K562 (cell line): Measurements from ENCODE around the gene EML1. TPM values are rescaled to one million over a fixed set of nuclear protein-coding genes. Genes with fewer than 3 reads are reported as not detected.

Source experiments
- ATAC-seq: fragments of 200-7000 bp; cut with Tn5 transposase; 3 replicates; pipeline ENCODE4 v1.9.1; 2020; ENCODE audit warnings: moderate library complexity
- BruUV-seq: library from RNA; stranded (reverse); fragments of 400-500 nt; replicated peaks from 2 replicates; lab custom pipeline; 2021; lab: Mats Ljungman, UMichigan
- CTCF ChIA-PET: fragments of 300-600 bp; formaldehyde crosslinking; extraction: SDS; loops from one replicate; lab custom pipeline; 2021; ENCODE audit warnings: low intra/inter-chr PET ratio; lab: Yijun Ruan, JAX
- POLR2A ChIA-PET: fragments of 300-600, 350-650 bp; sonication (Branson Sonifier 250); formaldehyde crosslinking; extraction: SDS; loops from one replicate; lab custom pipeline; 2021; ENCODE audit warnings: antibody characterized with exemption, inconsistent platforms; lab: Yijun Ruan, JAX
- DNase-seq, 4 experiments: peaks; one replicate each; pipeline versions ENCODE4 v3.0.0 to v3.0.0-alpha.2; 2011 to 2018; ENCODE audit warnings: low spot score in 3 of 4, mixed read lengths in 3 of 4; ENCODE audit errors: extremely low read depth in 1 of 4
- FAIRE-seq: peaks from 2 replicates; lab custom pipeline; 2011; peaks lifted over from hg19 to GRCh38; lab: Jason Lieb, UNC
- H2AFZ ChIP-seq: 2 replicates; pipeline ENCODE4 v1.6.0; 2011; ENCODE audit warnings: low read depth, low read length, control low read depth, inconsistent platforms
- H3K27ac ChIP-seq: fragments of 200-600 bp; 3 replicates; pipeline ENCODE4 v1.8.0; 2011; ENCODE audit warnings: low read depth, mild to moderate bottlenecking, control low read depth, inconsistent platforms, low read length, moderate library complexity, mixed read lengths; ENCODE audit errors: extremely low read depth
- H3K27me3 ChIP-seq, 2 experiments: fragments of 300-600 bp in 1 of 2; 2 replicates in 1 of 2; 3 replicates in 1 of 2; pipeline versions ENCODE4 v1.6.0 to v1.8.0; 2011; ENCODE audit warnings: inconsistent platforms in 2 of 2, low read length in 2 of 2, mild to moderate bottlenecking in 1 of 2, mixed read lengths in 1 of 2, moderate library complexity in 1 of 2; ENCODE audit not compliant: control insufficient read depth in 2 of 2, insufficient read depth in 2 of 2
- H3K36me3 ChIP-seq: fragments of 300-600 bp; 3 replicates; pipeline ENCODE4 v1.8.0; 2011; ENCODE audit warnings: mild to moderate bottlenecking, low read length, inconsistent platforms; ENCODE audit not compliant: control insufficient read depth, insufficient read depth
- H3K4me1 ChIP-seq, 2 experiments: fragments of 200-600 bp in 1 of 2; replicated peaks in 1 of 2; 2 replicates in 1 of 2; 3 replicates in 1 of 2; pipeline versions ENCODE4 v1.5.1 to v1.8.0; 2011; ENCODE audit warnings: inconsistent platforms in 2 of 2, low read length in 2 of 2, mild to moderate bottlenecking in 1 of 2, mixed read lengths in 1 of 2, moderate library complexity in 1 of 2; ENCODE audit not compliant: control insufficient read depth in 2 of 2, insufficient read depth in 2 of 2
- H3K4me2 ChIP-seq: 2 replicates; pipeline ENCODE4 v1.6.1; 2011; ENCODE audit warnings: low read length, control low read depth, inconsistent platforms, mixed read lengths; ENCODE audit not compliant: insufficient read depth
- H3K4me3 ChIP-seq: fragments of 200-600 bp; sonication (generic), shearing (Covaris generic); 2 replicates; pipeline ENCODE4 v1.5.1; 2016; ENCODE audit warnings: control low read depth, inconsistent platforms
- H3K79me2 ChIP-seq: fragments of 200-600 bp; 3 replicates; pipeline ENCODE4 v1.8.0; 2011; ENCODE audit warnings: low read length, inconsistent platforms; ENCODE audit not compliant: control insufficient read depth, insufficient read depth
- H3K9ac ChIP-seq, 2 experiments: 2 replicates each; pipeline versions ENCODE4 v1.6.0 to v1.6.1; 2011; ENCODE audit warnings: low read depth in 2 of 2, low read length in 2 of 2, control low read depth in 1 of 2, inconsistent platforms in 1 of 2, mild to moderate bottlenecking in 1 of 2, mixed read lengths in 1 of 2; ENCODE audit not compliant: insufficient read depth in 1 of 2
- H3K9me1 ChIP-seq: one replicate; pipeline ENCODE4 v1.6.0; 2011; ENCODE audit warnings: inconsistent platforms, mild to moderate bottlenecking, low read length, moderate library complexity; ENCODE audit not compliant: control insufficient read depth, insufficient read depth
- H3K9me3 ChIP-seq: replicated peaks from 2 replicates; pipeline ENCODE4 v1.5.1; 2011; ENCODE audit warnings: low read depth, low read length, inconsistent platforms; ENCODE audit not compliant: control insufficient read depth, insufficient read depth
- H4K20me1 ChIP-seq: replicated peaks from 2 replicates; pipeline ENCODE4 v1.6.1; 2011; ENCODE audit warnings: low read length, inconsistent platforms, mixed read lengths; ENCODE audit not compliant: control insufficient read depth, insufficient read depth
- EP400 ChIP-seq: fragments of 450-650 bp; IDR thresholded peaks from 2 replicates; pipeline ENCODE4 v1.6.1; 2017; ENCODE audit warnings: antibody characterized with exemption, mild to moderate bottlenecking, moderate library complexity
- ETS2 ChIP-seq: IDR thresholded peaks from 2 replicates; pipeline ENCODE4 v1.6.1; 2016; ENCODE audit warnings: borderline replicate concordance, missing genetic modification characterization, mild to moderate bottlenecking, moderate library complexity, missing compliant biosample characterization; ENCODE audit not compliant: poor library complexity, severe bottlenecking
- FOXK1 ChIP-seq: sonication (generic); formaldehyde crosslinking; IDR thresholded peaks from 2 replicates; pipeline ENCODE4 v1.8.0; 2022; ENCODE audit warnings: missing genetic modification reagents, mild to moderate bottlenecking, borderline replicate concordance
- HDAC1 ChIP-seq, 2 experiments: fragments of 450-650 bp; IDR thresholded peaks; 2 replicates each; pipeline ENCODE4 v1.6.1; 2016 to 2017; ENCODE audit warnings: inconsistent platforms in 1 of 2, mild to moderate bottlenecking in 1 of 2, moderate library complexity in 1 of 2
- NR1H2 ChIP-seq: sonication (generic); formaldehyde crosslinking; IDR thresholded peaks from 2 replicates; pipeline ENCODE4 v1.4.0; 2020; ENCODE audit warnings: mild to moderate bottlenecking, missing genetic modification reagents
- NR3C1 ChIP-seq: sonication (generic); formaldehyde crosslinking; IDR thresholded peaks from 2 replicates; pipeline ENCODE4 v1.8.1; 2022; ENCODE audit warnings: missing genetic modification reagents
- RFX5 ChIP-seq: IDR thresholded peaks from 2 replicates; pipeline ENCODE4 v1.6.1; 2011; ENCODE audit warnings: low read depth, mild to moderate bottlenecking, improper control_type of control experiment, low read length
- STAG1 ChIP-seq: sonication (generic); formaldehyde crosslinking; IDR thresholded peaks from 2 replicates; pipeline ENCODE4 v1.5.0; 2020; ENCODE audit warnings: missing genetic modification reagents, borderline replicate concordance
- ZNF445 ChIP-seq: fragments of 250-450 bp; sonication (Bioruptor Pico); IDR thresholded peaks from 2 replicates; pipeline ENCODE4 v1.4.0; 2020; ENCODE audit warnings: low read depth, mild to moderate bottlenecking, moderate library complexity
- WGBS: fragments of 100-300 bp; shearing (Covaris generic); methylation state at CpG from one replicate; pipeline ENCODE4 v1.1.6; 2016; ENCODE audit warnings: low coverage, mixed read lengths; ENCODE audit not compliant: insufficient coverage; ENCODE audit errors: missing lambda C conversion rate; 5-methylcytosine and 5-hydroxymethylcytosine counted together
- in situ Hi-C: fragments of 300-500 bp; cut with MboI; formaldehyde crosslinking; loops from 4 replicates; pipeline ENCODE4 v1.15.0; 2018; ENCODE audit warnings: inconsistent platforms, mixed read lengths
- intact Hi-C: fragments of 100-400 bp; cut with micrococcal nuclease; formaldehyde crosslinking; loops from 2 replicates; pipeline ENCODE4 v1.14.2; 2022
- polyA plus RNA-seq, 8 experiments: library from polyadenylated mRNA; depleted of rRNA in 4 of 8; stranded (reverse) in 5 of 8; unstranded in 3 of 8; fragments of >200 nt; fragmentation: Nextera tagmentation in 2 of 8; fragmentation: Illumina TruSeq in 1 of 8; extraction: Ambion mirVana in 2 of 8; extraction: Trizol in 1 of 8; gene quantifications; 2 replicates each; pipeline versions ENCODE4 v1.2.1 to v1.2.3, GENCODE V29; 2011 to 2014; ENCODE audit warnings: inconsistent platforms in 1 of 8, missing spikeins in 1 of 8
- total RNA-seq, 7 experiments: library from RNA; depleted of rRNA in 6 of 7; stranded (reverse); fragments of >200 nt in 6 of 7; fragmentation: Illumina TruSeq in 2 of 7; extraction: Trizol in 2 of 7; gene quantifications; 2 replicates each; pipeline versions ENCODE4 v1.2.1 to v1.2.3, GENCODE V29; 2011 to 2021; ENCODE audit warnings: low replicate concordance in 1 of 7
- TF ChIP-seq, protein P1 (sequence below): fragments of 450-650 bp; IDR thresholded peaks from 2 replicates; pipeline ENCODE4 v1.6.1; 2017; ENCODE audit warnings: mild to moderate bottlenecking, moderate library complexity
- TF ChIP-seq, protein P2 (sequence below): IDR thresholded peaks from 2 replicates; pipeline ENCODE4 v1.6.1; 2012; ENCODE audit warnings: low read depth, low read length, improper control_type of control experiment, borderline replicate concordance
- TF ChIP-seq, protein P3 (sequence below), 3 experiments: fragments of 200-800 bp in 1 of 3; sonication (Bioruptor generic) in 1 of 3; sonication (generic) in 1 of 3; formaldehyde crosslinking in 1 of 3; IDR thresholded peaks; 2 replicates each; pipeline versions ENCODE4 v1.6.1 to v1.8.0; 2016 to 2022; ENCODE audit warnings: mild to moderate bottlenecking in 2 of 3, missing compliant biosample characterization in 2 of 3, missing genetic modification characterization in 2 of 3, missing genetic modification reagents in 1 of 3
- TF ChIP-seq, protein P4 (sequence below): fragments of 250-450 bp; sonication (Bioruptor Pico); IDR thresholded peaks from 2 replicates; pipeline ENCODE4 v1.4.0; 2020; ENCODE audit warnings: mild to moderate bottlenecking, moderate library complexity
- TF ChIP-seq, protein P5 (sequence below): fragments of 250-450 bp; sonication (Bioruptor Pico); IDR thresholded peaks from 2 replicates; pipeline ENCODE4 v1.8.0; 2022; ENCODE audit warnings: inconsistent platforms, mild to moderate bottlenecking, moderate library complexity, borderline replicate concordance

Gene EML1
- total and polyA plus RNA-seq, 9 of the 15 experiments (the other 6 are each of a cell fraction or from before 2014, with no cell fraction given), result 0.01 to 0.35 (median 0.07) TPM; not detected in 2

DNA sequence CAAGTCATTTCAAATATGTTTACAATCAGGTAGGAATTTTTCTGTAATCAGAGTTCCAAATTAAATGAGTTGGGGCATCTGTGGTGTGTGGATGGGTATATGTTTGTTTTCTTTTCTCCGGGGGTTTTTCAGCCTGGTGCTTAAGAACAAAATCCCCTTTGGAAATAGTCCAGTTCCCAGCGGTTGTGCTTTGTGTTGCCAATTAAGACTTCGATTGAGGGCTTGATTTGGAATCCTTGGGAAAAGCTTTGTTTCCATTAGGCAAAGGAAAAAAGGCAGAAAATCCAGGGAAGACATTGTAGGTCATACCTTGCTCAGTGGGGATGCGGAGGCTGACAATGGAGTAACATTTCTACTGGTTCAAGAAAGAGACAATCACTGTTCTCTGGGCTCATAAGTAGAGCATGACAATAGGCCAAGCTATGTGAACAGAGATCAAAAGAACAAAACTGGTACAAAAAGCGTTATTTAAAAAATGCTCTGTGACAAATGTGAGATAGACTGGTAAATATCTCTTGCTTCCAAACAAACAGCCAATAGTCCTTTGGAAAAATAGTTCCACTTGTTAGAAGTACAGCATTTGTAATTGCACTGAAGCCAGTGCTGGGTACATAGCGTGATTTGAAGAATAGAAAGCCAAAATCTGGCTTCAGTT lies 79.7 kb downstream of the EML1 start:
- ChIA-PET POLR2A (interaction anchor here (1.2 kb wide), 1 partner anchor 21 kb away, joined by 3 read pairs; no protein-coding TSS in a partner anchor), CTCF (no interaction called here)
- intact Hi-C loops (loop anchor here (10.0 kb wide), 1 partner anchor 78 kb away; the partner anchor contains the start of gene EML1), in situ Hi-C loops (no loop called here)
- Histone ChIP-seq H3K9ac (no peak overlapping the region), H3K4me1 (no peaks in the 10 kb centered on the region), H3K9me1 (no peaks in the 10 kb centered on the region), H4K20me1 (no peaks in the 10 kb centered on the region), H3K79me2 (no peaks in the 10 kb centered on the region), H3K36me3 (no peaks in the 10 kb centered on the region), H2AFZ (no peak overlapping the region), H3K4me2 (no peak overlapping the region), H3K4me3 (no peak overlapping the region), H3K27me3 (peaks cover 14 to 43% of the 10 kb centered on the region in 2 experiments; a peak in 3 of 5 replicates), H3K9me3 (no peaks in the 10 kb centered on the region), H3K27ac (no peak overlapping the region)
- DNase-seq, result no peak
- BruUV-seq, result no TSS peak
- TF ChIP-seq, protein P1, sequence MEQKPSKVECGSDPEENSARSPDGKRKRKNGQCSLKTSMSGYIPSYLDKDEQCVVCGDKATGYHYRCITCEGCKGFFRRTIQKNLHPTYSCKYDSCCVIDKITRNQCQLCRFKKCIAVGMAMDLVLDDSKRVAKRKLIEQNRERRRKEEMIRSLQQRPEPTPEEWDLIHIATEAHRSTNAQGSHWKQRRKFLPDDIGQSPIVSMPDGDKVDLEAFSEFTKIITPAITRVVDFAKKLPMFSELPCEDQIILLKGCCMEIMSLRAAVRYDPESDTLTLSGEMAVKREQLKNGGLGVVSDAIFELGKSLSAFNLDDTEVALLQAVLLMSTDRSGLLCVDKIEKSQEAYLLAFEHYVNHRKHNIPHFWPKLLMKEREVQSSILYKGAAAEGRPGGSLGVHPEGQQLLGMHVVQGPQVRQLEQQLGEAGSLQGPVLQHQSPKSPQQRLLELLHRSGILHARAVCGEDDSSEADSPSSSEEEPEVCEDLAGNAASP, result no peak
- TF ChIP-seq EP400 (no peak), ZNF445 (CRISPR knock-in tag) (no peak), FOXK1 (no peak), ETS2 (tag) (no peak), NR1H2 (no peak), HDAC1 (IDR thresholded peaks at IDR 0.05) (no peak), STAG1 (CRISPR knock-in tag) (no peak), RFX5 (no peak), NR3C1 (CRISPR knock-in tag) (no peak)
- TF ChIP-seq, protein P2, sequence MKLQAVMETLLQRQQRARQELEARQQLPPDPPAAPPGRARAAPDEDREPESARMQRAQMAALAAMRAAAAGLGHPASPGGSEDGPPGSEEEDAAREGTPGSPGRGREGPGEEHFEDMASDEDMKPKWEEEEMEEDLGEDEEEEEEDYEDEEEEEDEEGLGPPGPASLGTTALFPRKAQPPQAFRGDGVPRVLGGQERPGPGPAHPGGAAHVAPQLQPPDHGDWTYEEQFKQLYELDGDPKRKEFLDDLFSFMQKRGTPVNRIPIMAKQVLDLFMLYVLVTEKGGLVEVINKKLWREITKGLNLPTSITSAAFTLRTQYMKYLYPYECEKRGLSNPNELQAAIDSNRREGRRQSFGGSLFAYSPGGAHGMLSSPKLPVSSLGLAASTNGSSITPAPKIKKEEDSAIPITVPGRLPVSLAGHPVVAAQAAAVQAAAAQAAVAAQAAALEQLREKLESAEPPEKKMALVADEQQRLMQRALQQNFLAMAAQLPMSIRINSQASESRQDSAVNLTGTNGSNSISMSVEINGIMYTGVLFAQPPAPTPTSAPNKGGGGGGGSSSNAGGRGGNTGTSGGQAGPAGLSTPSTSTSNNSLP, result no peak
- TF ChIP-seq, protein P3, sequence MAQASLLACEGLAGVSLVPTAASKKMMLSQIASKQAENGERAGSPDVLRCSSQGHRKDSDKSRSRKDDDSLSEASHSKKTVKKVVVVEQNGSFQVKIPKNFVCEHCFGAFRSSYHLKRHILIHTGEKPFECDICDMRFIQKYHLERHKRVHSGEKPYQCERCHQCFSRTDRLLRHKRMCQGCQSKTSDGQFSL (CRISPR knock-in tag; IDR thresholded peaks at IDR 0.05), result no peak
- TF ChIP-seq, protein P3 (tag; IDR thresholded peaks at IDR 0.05), result no peak
- TF ChIP-seq, protein P4, sequence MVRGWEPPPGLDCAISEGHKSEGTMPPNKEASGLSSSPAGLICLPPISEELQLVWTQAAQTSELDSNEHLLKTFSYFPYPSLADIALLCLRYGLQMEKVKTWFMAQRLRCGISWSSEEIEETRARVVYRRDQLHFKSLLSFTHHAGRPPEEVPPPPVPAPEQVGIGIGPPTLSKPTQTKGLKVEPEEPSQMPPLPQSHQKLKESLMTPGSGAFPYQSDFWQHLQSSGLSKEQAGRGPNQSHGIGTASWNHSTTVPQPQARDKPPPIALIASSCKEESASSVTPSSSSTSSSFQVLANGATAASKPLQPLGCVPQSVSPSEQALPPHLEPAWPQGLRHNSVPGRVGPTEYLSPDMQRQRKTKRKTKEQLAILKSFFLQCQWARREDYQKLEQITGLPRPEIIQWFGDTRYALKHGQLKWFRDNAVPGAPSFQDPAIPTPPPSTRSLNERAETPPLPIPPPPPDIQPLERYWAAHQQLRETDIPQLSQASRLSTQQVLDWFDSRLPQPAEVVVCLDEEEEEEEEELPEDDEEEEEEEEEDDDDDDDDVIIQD (CRISPR knock-in tag), result no peak
- TF ChIP-seq, protein P5, sequence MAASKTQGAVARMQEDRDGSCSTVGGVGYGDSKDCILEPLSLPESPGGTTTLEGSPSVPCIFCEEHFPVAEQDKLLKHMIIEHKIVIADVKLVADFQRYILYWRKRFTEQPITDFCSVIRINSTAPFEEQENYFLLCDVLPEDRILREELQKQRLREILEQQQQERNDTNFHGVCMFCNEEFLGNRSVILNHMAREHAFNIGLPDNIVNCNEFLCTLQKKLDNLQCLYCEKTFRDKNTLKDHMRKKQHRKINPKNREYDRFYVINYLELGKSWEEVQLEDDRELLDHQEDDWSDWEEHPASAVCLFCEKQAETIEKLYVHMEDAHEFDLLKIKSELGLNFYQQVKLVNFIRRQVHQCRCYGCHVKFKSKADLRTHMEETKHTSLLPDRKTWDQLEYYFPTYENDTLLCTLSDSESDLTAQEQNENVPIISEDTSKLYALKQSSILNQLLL (CRISPR knock-in tag), result no peak
- FAIRE-seq, result no peak
- ATAC-seq, result no peak
- 0% methylated on average over 6 of the region's 6 CpGs for WGBS
